BLaER1 (cell line): ENCODE data around the gene CCDC66.

Source experiments
- H3K27ac ChIP-seq: shearing (Covaris generic); formaldehyde crosslinking; 2 replicates; pipeline ENCODE4 v1.8.1; 2022
- H3K27me3 ChIP-seq: shearing (Covaris generic); formaldehyde crosslinking; 2 replicates; pipeline ENCODE4 v1.8.1; 2022
- H3K36me3 ChIP-seq: shearing (Covaris generic); formaldehyde crosslinking; 2 replicates; pipeline ENCODE4 v1.8.1; 2022
- H3K4me1 ChIP-seq: shearing (Covaris generic); formaldehyde crosslinking; 2 replicates; pipeline ENCODE4 v1.8.1; 2022
- H3K4me2 ChIP-seq: shearing (Covaris generic); formaldehyde crosslinking; 2 replicates; pipeline ENCODE4 v1.8.1; 2022
- H3K4me3 ChIP-seq: shearing (Covaris generic); formaldehyde crosslinking; 2 replicates; pipeline ENCODE4 v1.8.1; 2022
- H3K9ac ChIP-seq: shearing (Covaris generic); formaldehyde crosslinking; 2 replicates; pipeline ENCODE4 v1.8.1; 2022
- H3K9me3 ChIP-seq: shearing (Covaris generic); formaldehyde crosslinking; 2 replicates; pipeline ENCODE4 v1.8.1; 2022
- H4K20me1 ChIP-seq: shearing (Covaris generic); formaldehyde crosslinking; 2 replicates; pipeline ENCODE4 v1.8.1; 2022
- Cebpa-rat ChIP-seq: shearing (Covaris generic); IDR thresholded peaks from 2 replicates; pipeline ENCODE4 v1.8.1; 2022

The CCDC66 gene

GRCh38 chr3:56645407-56645806 lies 88.4 kb downstream of the CCDC66 start:
- TF ChIP-seq Cebpa-rat = no peak
- Histone ChIP-seq H3K27ac (no peak overlapping the region), H3K36me3 (peaks cover 97% of the 10 kb centered on the region)

DNA sequence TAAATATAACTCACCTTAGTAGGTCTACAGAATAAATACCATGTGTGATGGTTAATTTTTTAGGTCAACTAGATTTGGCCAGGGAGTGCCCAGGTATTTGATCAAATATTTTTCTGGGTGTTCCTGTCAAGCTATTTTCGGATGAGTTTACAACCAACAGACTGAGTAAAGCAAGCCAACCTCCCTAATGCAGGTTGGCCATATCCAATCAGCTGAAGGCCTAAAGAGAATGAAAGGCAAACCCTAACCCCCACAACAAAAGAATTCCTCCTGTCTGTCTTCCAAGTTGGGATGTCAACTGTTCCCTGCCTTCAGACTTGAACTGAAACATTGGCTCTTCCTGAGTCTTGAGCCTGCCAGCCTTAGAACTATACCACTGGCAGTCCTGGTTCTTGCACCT lies 97.5 kb downstream of the CCDC66 start:
- peaks cover 88% of the 10 kb centered on the region for H4K20me1 ChIP-seq
- H3K4me1 ChIP-seq = no peaks in the 10 kb centered on the region
- no peak overlapping the region for H3K4me3 ChIP-seq
- TF ChIP-seq Cebpa-rat = no peak
- no peak overlapping the region for H3K9ac ChIP-seq
- peaks cover 97% of the 10 kb centered on the region for H3K36me3 ChIP-seq
- peaks cover 8% of the 10 kb centered on the region for H3K9me3 ChIP-seq
- H3K27me3 ChIP-seq = no peaks in the 10 kb centered on the region
- H3K27ac ChIP-seq = no peak overlapping the region
- H3K4me2 ChIP-seq = no peak overlapping the region

More at GRCh38 chr3:56645407-56645806, 88.4 kb downstream of the CCDC66 start:
- Histone ChIP-seq H4K20me1 (peaks cover 34% of the 10 kb centered on the region), H3K4me1 (no peaks in the 10 kb centered on the region), H3K9me3 (no peaks in the 10 kb centered on the region), H3K27me3 (no peaks in the 10 kb centered on the region), H3K4me3 (no peak overlapping the region), H3K4me2 (no peak overlapping the region), H3K9ac (no peak overlapping the region)

- TF ChIP-seq Cebpa-rat = no peak
- H3K27me3 ChIP-seq = no peaks in the 10 kb centered on the region
- no peak overlapping the region for H3K4me2 ChIP-seq
- no peak overlapping the region for H3K9ac ChIP-seq
- H3K4me3 ChIP-seq = no peak overlapping the region
- no peak overlapping the region for H3K27ac ChIP-seq
- no peaks in the 10 kb centered on the region for H3K4me1 ChIP-seq
- peaks cover 97% of the 10 kb centered on the region for H3K36me3 ChIP-seq
- H3K9me3 ChIP-seq = peaks cover 8% of the 10 kb centered on the region
- peaks cover 76% of the 10 kb centered on the region for H4K20me1 ChIP-seq
Measured at GRCh38 chr3:56655709-56656108, 98.7 kb downstream of the CCDC66 start.

GRCh38 chr3:56664823-56665222 lies 107.8 kb downstream of the CCDC66 start:
- no peaks in the 10 kb centered on the region for H4K20me1 ChIP-seq
- H3K36me3 ChIP-seq = peaks cover 94% of the 10 kb centered on the region

GRCh38 chr3:56667973-56668579 lies 111.1 kb downstream of the CCDC66 start:
- H3K36me3 ChIP-seq = peaks cover 81% of the 10 kb centered on the region

More at GRCh38 chr3:56664823-56665222, 107.8 kb downstream of the CCDC66 start:
- no peak overlapping the region for H3K9ac ChIP-seq
- no peak overlapping the region for H3K4me2 ChIP-seq
- H3K9me3 ChIP-seq = no peaks in the 10 kb centered on the region
- H3K27me3 ChIP-seq = no peaks in the 10 kb centered on the region
- no peaks in the 10 kb centered on the region for H3K4me1 ChIP-seq
- TF ChIP-seq Cebpa-rat = no peak
- H3K4me3 ChIP-seq = no peak overlapping the region
- H3K27ac ChIP-seq = no peak overlapping the region

More at GRCh38 chr3:56667973-56668579, 111.1 kb downstream of the CCDC66 start:
- no peak overlapping the region for H3K4me2 ChIP-seq
- no peak overlapping the region for H3K27ac ChIP-seq
- no peaks in the 10 kb centered on the region for H3K27me3 ChIP-seq
- no peaks in the 10 kb centered on the region for H3K9me3 ChIP-seq
- no peaks in the 10 kb centered on the region for H4K20me1 ChIP-seq
- TF ChIP-seq Cebpa-rat = no peak
- no peaks in the 10 kb centered on the region for H3K4me1 ChIP-seq
- no peak overlapping the region for H3K4me3 ChIP-seq
- H3K9ac ChIP-seq = no peak overlapping the region
